Measurements from ENCODE around the gene PARP15.

Gene PARP15

DNA sequence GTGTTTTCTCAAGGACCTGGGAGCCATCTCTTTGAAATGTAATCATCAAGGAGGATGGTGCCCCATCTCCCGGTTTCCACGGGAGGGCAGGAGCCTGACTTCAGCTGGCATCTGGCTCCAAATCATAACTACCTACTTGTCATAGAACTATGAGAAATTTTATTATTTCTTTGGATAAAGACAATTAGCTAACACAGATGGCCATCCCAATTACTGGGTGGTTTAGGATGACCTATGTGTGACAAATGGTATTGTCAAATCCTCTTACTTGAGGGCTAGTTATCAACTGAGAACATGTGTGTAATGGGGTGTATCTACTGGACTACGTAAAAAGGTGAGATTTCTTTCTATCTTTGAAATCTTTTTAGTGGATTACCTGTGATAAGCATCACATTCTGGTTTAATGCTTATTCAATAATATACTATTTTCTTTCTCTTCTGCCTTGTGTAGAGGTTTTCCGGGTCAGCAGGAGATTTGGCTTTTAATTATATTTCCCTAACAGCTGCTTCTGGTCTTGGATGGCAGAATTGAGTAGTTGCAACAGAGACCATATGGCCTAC is 87.9 kb downstream of the PARP15 start:
- no peak for DNase-seq (ENCODE audit: low spot score)
- in situ Hi-C loops (cut with MboI; ENCODE audit: low sequenced_read_pairs, unreplicated experiment) = no loop called here
- TF ChIP-seq, protein P1, sequence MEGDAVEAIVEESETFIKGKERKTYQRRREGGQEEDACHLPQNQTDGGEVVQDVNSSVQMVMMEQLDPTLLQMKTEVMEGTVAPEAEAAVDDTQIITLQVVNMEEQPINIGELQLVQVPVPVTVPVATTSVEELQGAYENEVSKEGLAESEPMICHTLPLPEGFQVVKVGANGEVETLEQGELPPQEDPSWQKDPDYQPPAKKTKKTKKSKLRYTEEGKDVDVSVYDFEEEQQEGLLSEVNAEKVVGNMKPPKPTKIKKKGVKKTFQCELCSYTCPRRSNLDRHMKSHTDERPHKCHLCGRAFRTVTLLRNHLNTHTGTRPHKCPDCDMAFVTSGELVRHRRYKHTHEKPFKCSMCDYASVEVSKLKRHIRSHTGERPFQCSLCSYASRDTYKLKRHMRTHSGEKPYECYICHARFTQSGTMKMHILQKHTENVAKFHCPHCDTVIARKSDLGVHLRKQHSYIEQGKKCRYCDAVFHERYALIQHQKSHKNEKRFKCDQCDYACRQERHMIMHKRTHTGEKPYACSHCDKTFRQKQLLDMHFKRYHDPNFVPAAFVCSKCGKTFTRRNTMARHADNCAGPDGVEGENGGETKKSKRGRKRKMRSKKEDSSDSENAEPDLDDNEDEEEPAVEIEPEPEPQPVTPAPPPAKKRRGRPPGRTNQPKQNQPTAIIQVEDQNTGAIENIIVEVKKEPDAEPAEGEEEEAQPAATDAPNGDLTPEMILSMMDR (IDR thresholded peaks at IDR 0.05; ENCODE audit: borderline replicate concordance, control extremely low read depth, extremely low read depth, insufficient read depth, missing control alignments) = no peak

DNA sequence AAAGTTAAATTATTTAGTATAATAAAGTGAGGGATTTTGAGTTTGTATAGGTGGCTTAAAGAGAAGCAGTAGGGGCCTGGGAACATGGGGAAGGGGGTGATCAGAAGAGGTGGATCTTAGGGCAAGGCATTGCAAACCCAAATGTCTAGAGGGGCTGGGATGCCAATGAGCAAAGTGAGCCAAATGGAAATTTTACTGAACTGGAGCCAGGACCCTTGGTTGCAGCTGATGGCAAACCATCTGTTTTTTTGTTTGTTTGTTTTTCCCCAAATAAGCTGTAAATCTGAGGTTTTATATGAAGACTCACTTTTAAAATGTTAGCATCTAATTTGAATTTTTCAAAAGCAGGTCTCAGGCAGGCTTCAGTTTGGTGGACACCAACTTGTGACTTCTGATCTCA is 88.4 kb downstream of the PARP15 start:
- TF ChIP-seq, protein P1 (IDR thresholded peaks at IDR 0.05; ENCODE audit: borderline replicate concordance, control extremely low read depth, extremely low read depth, insufficient read depth, missing control alignments) = no peak
- in situ Hi-C loops (cut with MboI; ENCODE audit: low sequenced_read_pairs, unreplicated experiment) = no loop called here
- no peak for DNase-seq (ENCODE audit: low spot score)

DNA sequence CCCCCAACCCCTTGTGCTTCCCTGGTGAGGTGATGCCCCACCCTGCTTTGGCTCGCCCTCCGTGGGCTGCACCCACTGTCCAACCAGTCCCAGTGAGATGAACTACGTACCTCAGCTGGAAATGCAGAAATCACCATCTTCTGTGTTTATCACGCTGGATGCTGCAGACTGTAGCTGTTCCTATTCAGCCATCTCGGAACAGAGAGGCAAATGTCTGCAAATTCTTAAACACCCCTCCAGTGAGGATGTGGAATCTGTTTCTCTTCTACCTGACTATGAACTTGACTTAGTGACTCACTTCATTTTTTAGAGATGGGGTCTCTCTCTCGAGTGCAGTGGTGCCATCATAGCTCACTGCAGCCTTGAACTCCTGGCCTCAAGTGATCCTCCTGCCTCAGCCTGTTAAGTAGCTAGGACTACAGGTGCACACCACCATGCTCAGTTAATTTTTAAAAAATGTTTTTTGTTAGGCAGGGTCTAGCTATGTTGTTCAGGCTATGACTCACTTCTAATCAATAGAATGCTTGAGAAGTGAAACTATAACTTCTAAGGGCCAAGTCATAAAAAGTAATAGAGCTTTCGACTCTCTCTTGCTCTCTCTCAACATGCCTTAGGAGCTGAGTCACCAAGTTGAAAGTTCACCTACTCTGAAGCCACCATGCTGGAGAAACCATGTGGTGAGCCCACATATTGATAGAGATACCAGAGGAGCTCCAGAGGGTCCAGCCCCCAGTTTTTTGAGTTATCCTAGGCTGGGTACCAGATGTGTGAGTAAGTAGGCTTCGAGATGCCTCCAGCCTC is 91.7 kb downstream of the PARP15 start:
- TF ChIP-seq, protein P1 (IDR thresholded peaks at IDR 0.05; ENCODE audit: borderline replicate concordance, control extremely low read depth, extremely low read depth, insufficient read depth, missing control alignments) = no peak
- no peak for DNase-seq (ENCODE audit: low spot score)
- in situ Hi-C loops (cut with MboI; ENCODE audit: low sequenced_read_pairs, unreplicated experiment) = no loop called here

DNA sequence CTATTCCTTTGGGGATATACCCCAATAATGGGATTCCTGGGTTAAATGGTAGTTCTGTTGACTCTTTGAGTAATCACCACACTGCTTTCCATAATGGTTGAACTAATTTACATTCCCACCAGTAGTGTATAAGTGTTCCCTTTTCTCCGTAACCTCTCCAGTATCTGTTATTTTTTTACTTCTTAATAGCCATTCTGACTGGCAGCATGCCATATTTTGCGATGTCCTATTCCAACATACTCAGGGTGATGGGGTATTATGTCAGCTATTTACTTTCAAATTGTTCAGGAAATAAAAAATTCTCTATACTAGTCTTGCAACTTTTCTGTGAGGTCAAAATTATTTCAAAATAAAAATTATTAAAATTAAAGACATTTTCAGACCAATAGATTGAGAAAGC is 94.1 kb downstream of the PARP15 start:
- DNase-seq (ENCODE audit: low spot score) = no peak
- TF ChIP-seq, protein P1 (IDR thresholded peaks at IDR 0.05; ENCODE audit: borderline replicate concordance, control extremely low read depth, extremely low read depth, insufficient read depth, missing control alignments) = no peak
- in situ Hi-C loops (cut with MboI; ENCODE audit: low sequenced_read_pairs, unreplicated experiment) = no loop called here

DNA sequence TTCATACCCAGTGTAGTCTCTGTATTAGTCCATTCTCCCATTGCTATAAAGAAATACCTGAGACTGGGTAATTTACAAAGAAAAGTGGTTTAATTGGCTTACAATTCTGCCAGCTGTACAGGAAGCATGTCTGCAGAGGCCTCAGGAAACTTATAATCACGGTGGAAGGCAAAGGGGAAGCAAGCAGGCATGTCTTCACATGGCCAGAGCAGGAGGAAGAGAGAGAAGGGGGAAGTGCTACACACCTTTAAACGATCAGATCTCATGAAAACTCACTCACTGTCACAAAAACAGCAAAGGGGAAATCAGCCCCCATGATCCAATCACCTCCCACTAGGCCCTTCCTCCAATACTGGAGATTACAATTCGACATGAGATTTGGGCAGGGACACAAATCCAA is 96.9 kb downstream of the PARP15 start:
- DNase-seq (ENCODE audit: low spot score) = no peak
- TF ChIP-seq, protein P1 (IDR thresholded peaks at IDR 0.05; ENCODE audit: borderline replicate concordance, control extremely low read depth, extremely low read depth, insufficient read depth, missing control alignments) = no peak
- in situ Hi-C loops (cut with MboI; ENCODE audit: low sequenced_read_pairs, unreplicated experiment) = no loop called here

DNA sequence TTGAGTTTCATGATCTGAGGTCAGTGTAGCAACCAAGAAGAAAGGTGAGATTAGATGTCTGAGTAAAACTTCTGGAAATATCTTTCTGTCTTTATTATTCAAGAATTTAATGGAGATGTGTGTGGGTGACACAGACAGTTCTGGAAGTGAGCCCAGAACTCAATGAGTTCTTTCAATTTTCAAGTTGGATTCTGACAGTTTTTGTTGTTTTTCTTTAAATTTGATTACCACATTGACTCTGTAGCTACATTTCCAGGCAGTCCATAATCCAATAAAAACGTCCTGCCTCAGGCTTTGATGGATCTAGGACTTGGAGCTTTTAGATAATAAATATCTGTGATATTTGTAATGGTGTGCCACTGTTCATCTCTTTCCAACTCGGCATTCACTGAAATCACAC is 99.3 kb downstream of the PARP15 start:
- in situ Hi-C loops (cut with MboI; ENCODE audit: low sequenced_read_pairs, unreplicated experiment) = loop anchor here (5.0 kb wide), 1 partner anchor 119 kb away; no protein-coding TSS in a partner anchor
- TF ChIP-seq, protein P1 (IDR thresholded peaks at IDR 0.05; ENCODE audit: borderline replicate concordance, control extremely low read depth, extremely low read depth, insufficient read depth, missing control alignments) = no peak
- no peak for DNase-seq (ENCODE audit: low spot score)

All from GM13976 (cell line).